Measurements from ENCODE around the gene ALKBH4.

ALKBH4 gene

GRCh38 chr7:102432442-102433218, 32.0 kb downstream of the ALKBH4 start:
- TF ChIP-seq CTCF (IDR thresholded peaks at IDR 0.05; ENCODE audit: borderline replicate concordance, insufficient read depth, low read depth, low read length) = no peak

GRCh38 chr7:102431617-102432298, 32.9 kb downstream of the ALKBH4 start:
- TF ChIP-seq CTCF (IDR thresholded peaks at IDR 0.05; ENCODE audit: borderline replicate concordance, insufficient read depth, low read depth, low read length) = no peak
- H3K4me3 ChIP-seq (ENCODE audit: low read depth, low read length) = no peak overlapping the region

More at GRCh38 chr7:102432442-102433218, 32.0 kb downstream of the ALKBH4 start:
- peak overlapping the region; percentile 64 for H3K4me3 ChIP-seq (ENCODE audit: low read depth, low read length)

- H3K4me3 ChIP-seq (ENCODE audit: low read depth, low read length) = no peak overlapping the region
- TF ChIP-seq CTCF (IDR thresholded peaks at IDR 0.05; ENCODE audit: borderline replicate concordance, insufficient read depth, low read depth, low read length) = no peak
Measured at GRCh38 chr7:102429141-102429899, 35.3 kb downstream of the ALKBH4 start.

- H3K4me3 ChIP-seq (ENCODE audit: low read depth, low read length) = peak overlapping the region; percentile 13
- no peak for TF ChIP-seq CTCF (IDR thresholded peaks at IDR 0.05; ENCODE audit: borderline replicate concordance, insufficient read depth, low read depth, low read length)
Measured at GRCh38 chr7:102427019-102427405, 37.7 kb downstream of the ALKBH4 start.

GRCh38 chr7:102426268-102427018, 38.2 kb downstream of the ALKBH4 start:
- no peak for TF ChIP-seq CTCF (IDR thresholded peaks at IDR 0.05; ENCODE audit: borderline replicate concordance, insufficient read depth, low read depth, low read length)
- H3K4me3 ChIP-seq (ENCODE audit: low read depth, low read length) = peak overlapping the region; percentile 49

- TF ChIP-seq CTCF (IDR thresholded peaks at IDR 0.05; ENCODE audit: borderline replicate concordance, insufficient read depth, low read depth, low read length) = no peak
Measured at GRCh38 chr7:102425639-102426267, 38.9 kb downstream of the ALKBH4 start.

More at GRCh38 chr7:102425639-102426267, 38.9 kb downstream of the ALKBH4 start:
- peak overlapping the region; percentile 49 for H3K4me3 ChIP-seq (ENCODE audit: low read depth, low read length)
